ENCODE data around the gene TMOD1.

DNA sequence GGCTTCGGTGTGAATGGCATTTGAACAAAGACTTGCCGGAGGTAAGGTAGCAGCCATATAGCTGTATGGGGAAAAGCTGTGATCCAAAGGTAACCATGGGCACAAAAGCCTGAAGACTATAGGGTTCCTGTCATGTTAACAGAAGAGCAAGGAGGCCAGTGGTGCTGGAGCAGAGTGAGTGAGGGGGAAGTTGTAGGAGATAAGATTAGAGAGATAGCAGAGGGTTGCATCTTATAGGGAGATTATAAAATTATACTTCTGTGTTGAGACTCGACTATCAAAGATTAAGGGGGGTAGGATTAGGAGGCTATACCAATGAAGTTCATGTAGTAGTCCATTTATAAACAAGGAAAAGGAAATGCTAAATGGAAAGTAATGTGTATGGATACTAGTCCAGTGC is 135.4 kb downstream of the TMOD1 start:
- TF ChIP-seq, protein P1, sequence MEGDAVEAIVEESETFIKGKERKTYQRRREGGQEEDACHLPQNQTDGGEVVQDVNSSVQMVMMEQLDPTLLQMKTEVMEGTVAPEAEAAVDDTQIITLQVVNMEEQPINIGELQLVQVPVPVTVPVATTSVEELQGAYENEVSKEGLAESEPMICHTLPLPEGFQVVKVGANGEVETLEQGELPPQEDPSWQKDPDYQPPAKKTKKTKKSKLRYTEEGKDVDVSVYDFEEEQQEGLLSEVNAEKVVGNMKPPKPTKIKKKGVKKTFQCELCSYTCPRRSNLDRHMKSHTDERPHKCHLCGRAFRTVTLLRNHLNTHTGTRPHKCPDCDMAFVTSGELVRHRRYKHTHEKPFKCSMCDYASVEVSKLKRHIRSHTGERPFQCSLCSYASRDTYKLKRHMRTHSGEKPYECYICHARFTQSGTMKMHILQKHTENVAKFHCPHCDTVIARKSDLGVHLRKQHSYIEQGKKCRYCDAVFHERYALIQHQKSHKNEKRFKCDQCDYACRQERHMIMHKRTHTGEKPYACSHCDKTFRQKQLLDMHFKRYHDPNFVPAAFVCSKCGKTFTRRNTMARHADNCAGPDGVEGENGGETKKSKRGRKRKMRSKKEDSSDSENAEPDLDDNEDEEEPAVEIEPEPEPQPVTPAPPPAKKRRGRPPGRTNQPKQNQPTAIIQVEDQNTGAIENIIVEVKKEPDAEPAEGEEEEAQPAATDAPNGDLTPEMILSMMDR (IDR thresholded peaks at IDR 0.05) = no peak
- TF ChIP-seq ZFX (IDR thresholded peaks at IDR 0.05; ENCODE audit: borderline replicate concordance) = no peak

Data from 22Rv1 (cell line).